HG02885 (cell line): Measurements from ENCODE around the gene EIF1B.
"Not testable (repeated sequence)": the region's sequence is repeated elsewhere in the genome, so short reads cannot be mapped to it uniquely, and the experiment has no call there.

Experiments
- ATAC-seq: cut with Tn5 transposase; IDR thresholded peaks from one replicate; pipeline ENCODE4 v1.9.1; 2021; ENCODE audit warnings: mild to moderate bottlenecking; ENCODE audit not compliant: unreplicated experiment, poor library complexity

The EIF1B gene

GRCh38 chr3:40309418-40309924 lies at the start of gene EIF1B:
Gene EIF1B, plus strand, starts transcription at chr3:40309707. Its CDS starts 235 bp downstream, at chr3:40309942.
- peak; percentile 96 for ATAC-seq

GRCh38 chr3:40262331-40262730 lies 47.2 kb upstream of the EIF1B start:
- no peak for ATAC-seq

GRCh38 chr3:40264451-40264850 lies 45.1 kb upstream of the EIF1B start:
- ATAC-seq: no peak

- ATAC-seq: no peak
These were observed 44.3 kb upstream of the EIF1B start for GRCh38 chr3:40265181-40265580.

- ATAC-seq: no peak
These were observed 41.4 kb upstream of the EIF1B start for GRCh38 chr3:40267937-40268724.

- ATAC-seq: no peak
These were observed 40.5 kb upstream of the EIF1B start for GRCh38 chr3:40268802-40269524.

- no peak for ATAC-seq
These were observed 30.7 kb upstream of the EIF1B start for GRCh38 chr3:40278791-40279190.

- ATAC-seq: no peak
These were observed 27.5 kb upstream of the EIF1B start for GRCh38 chr3:40281995-40282394.

- not testable (repeated sequence) for ATAC-seq
These were observed 26.4 kb upstream of the EIF1B start for GRCh38 chr3:40283057-40283456.

GRCh38 chr3:40287248-40287647 lies 22.3 kb upstream of the EIF1B start:
- ATAC-seq: no peak

- ATAC-seq: no peak
These were observed 19.1 kb upstream of the EIF1B start for GRCh38 chr3:40290396-40290795.

- no peak for ATAC-seq
These were observed 18.0 kb upstream of the EIF1B start for GRCh38 chr3:40291471-40291870.

GRCh38 chr3:40292637-40293349 lies 16.7 kb upstream of the EIF1B start:
- no peak for ATAC-seq

GRCh38 chr3:40294434-40294833 lies 15.1 kb upstream of the EIF1B start:
- no peak for ATAC-seq

- no peak for ATAC-seq
These were observed 11.4 kb upstream of the EIF1B start for GRCh38 chr3:40298075-40298474.

- no peak for ATAC-seq
These were observed 10.3 kb upstream of the EIF1B start for GRCh38 chr3:40299130-40299720.

GRCh38 chr3:40299721-40300335 lies 9.7 kb upstream of the EIF1B start:
- no peak for ATAC-seq

- ATAC-seq: no peak
These were observed 6.7 kb upstream of the EIF1B start for GRCh38 chr3:40302784-40303183.

GRCh38 chr3:40304352-40304751 lies 5.2 kb upstream of the EIF1B start:
- no peak for ATAC-seq

GRCh38 chr3:40306336-40306735 lies 3.2 kb upstream of the EIF1B start:
- ATAC-seq: no peak
